ENCODE data around the gene HUWE1. TPM values are rescaled to one million over a fixed set of nuclear protein-coding genes. Genes with fewer than 3 reads are reported as not detected.

Gene HUWE1
- total and polyA plus RNA-seq, 2 of the 13 experiments (the other 11 are each of a cell fraction or from before 2014, with no cell fraction given), result 63.2 to 68.1 TPM

DNA sequence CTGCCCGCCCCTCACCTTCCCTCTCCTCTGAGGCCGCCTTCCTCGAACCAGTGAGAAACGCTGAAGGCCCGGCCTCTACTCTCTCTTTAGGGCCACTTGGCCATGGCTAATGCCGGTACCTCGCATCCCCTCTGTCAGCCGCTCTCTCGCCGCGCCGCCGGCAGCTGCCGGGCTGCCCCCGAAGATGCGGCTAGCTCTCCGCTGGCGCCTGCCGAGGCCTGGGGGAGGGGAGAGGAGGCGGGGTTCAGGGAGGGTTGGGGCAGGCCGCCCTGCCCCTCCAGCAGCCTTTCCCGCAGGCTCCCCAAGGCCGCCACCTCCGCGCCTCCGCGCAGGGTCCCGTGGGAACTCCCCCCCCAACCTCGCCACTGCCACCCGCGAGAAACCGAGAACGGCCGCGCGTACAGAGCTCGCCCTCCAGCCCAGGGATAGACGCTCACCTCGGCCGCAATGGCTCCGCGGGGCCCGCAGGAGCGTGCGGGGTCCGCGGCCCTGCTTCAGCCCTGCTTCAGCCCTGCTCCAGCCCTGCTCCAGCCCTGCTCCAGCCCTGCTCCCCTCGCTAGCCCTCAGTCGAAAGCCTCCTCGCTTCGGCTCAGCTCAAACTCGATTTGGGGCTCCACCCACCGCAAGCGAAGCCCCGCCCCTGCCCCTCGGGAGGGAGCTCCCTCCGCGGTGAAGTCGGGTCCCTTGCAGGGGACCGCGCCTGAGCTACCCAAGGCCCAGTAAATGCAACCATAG, at the start of gene HUWE1 (continued):
- TF ChIP-seq CSRNP1 (CRISPR knock-in tag; IDR thresholded peaks at IDR 0.05), result no peak
- no peak for TF ChIP-seq SIX1 (CRISPR knock-in tag; IDR thresholded peaks at IDR 0.05; ENCODE audit: borderline replicate concordance)
- no peak for TF ChIP-seq ZNF484 (CRISPR knock-in tag; IDR thresholded peaks at IDR 0.05; ENCODE audit: borderline replicate concordance, low read depth)
- TF ChIP-seq ZSCAN9 (CRISPR knock-in tag; IDR thresholded peaks at IDR 0.05; ENCODE audit: borderline replicate concordance), result no peak
- TF ChIP-seq HNRNPH1 (optimal IDR thresholded peaks at IDR 0.05; ENCODE audit: low read depth, low read length), result no peak
- no peak for TF ChIP-seq RBM22 (optimal IDR thresholded peaks at IDR 0.05; ENCODE audit: low read length)
- no peak for TF ChIP-seq ZBTB38 (CRISPR knock-in tag; IDR thresholded peaks at IDR 0.05)
- no peak for TF ChIP-seq MTA3 (CRISPR knock-in tag; IDR thresholded peaks at IDR 0.05)
- TF ChIP-seq NAIF1 (CRISPR knock-in tag; IDR thresholded peaks at IDR 0.05; ENCODE audit: borderline replicate concordance), result no peak

DNA sequence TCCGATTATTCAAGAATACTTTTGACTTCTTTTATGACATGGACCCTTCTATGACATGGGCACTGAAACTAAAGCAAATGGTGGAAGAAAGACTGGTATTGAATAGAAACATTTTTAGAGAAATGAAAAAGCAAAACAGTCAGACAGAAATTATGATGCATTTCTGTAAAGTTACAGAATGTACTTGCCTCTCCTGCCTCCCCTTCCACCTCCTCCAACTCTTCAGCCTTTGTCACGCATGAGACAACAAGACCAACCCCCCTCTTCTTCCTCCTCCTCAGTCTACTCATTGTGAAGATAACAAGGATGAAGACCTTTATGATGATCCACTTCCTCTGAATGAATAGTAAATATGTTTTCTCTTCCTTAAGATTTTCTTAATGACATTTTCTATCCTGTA, 46.3 kb upstream of the HUWE1 start:
- Histone ChIP-seq H3K4me2 (ENCODE audit: low read depth, low read length) (no peak overlapping the region), H3K36me3 (replicated peaks in 1 of 2; ENCODE audit: control insufficient read depth in 1 of 2, insufficient read depth in 2 of 2, low read length in 2 of 2) (no peaks in the 10 kb centered on the region), H3K4me3 (replicated peaks in 1 of 3; ENCODE audit: insufficient read depth in 1 of 3, low read depth in 2 of 3, low read length in 3 of 3) (no peak overlapping the region), H3K9me3 (ENCODE audit: low read length) (no peaks in the 10 kb centered on the region), H2AFZ (ENCODE audit: low read length) (no peak overlapping the region), H4K20me1 (ENCODE audit: insufficient read depth, low read length) (no peaks in the 10 kb centered on the region), H3K9ac (ENCODE audit: insufficient read depth, low read depth, low read length) (no peak overlapping the region), H3K79me2 (ENCODE audit: insufficient read depth, low read length) (no peaks in the 10 kb centered on the region), H3K4me1 (ENCODE audit: insufficient read depth, low read length) (no peaks in the 10 kb centered on the region), H3K27ac (ENCODE audit: extremely low read length, insufficient read depth, low read length) (no peak overlapping the region), H3K27me3 (ENCODE audit: control insufficient read depth in 1 of 2, insufficient read depth in 2 of 2, low read length in 2 of 2) (no peaks in the 10 kb centered on the region)
- ChIA-PET POLR2A (no interaction called here), CTCF (ENCODE audit: low intra/inter-chr PET ratio, low total read pairs) (no interaction called here)
- no TSS peak for BruUV-seq (replicated peaks)
- 62% methylated on average over 2 of the region's 2 CpGs for WGBS (ENCODE audit: low lambda C conversion rate)
- in situ Hi-C loops (cut with HindIII; ENCODE audit: extremely low pct_ligation_motif_present, low pct_unique_long_range_greater_than_20kb), result no loop called here
- FAIRE-seq, result no peak
- intact Hi-C loops (cut with micrococcal nuclease; ENCODE audit: unreplicated experiment), result no loop called here
- ATAC-seq, result no peak
- DNase-seq (ENCODE audit: low spot score), result no peak
- TF ChIP-seq ZNF83 (CRISPR knock-in tag; IDR thresholded peaks at IDR 0.05; ENCODE audit: borderline replicate concordance), result no peak
- no peak for TF ChIP-seq TCF12 (IDR thresholded peaks at IDR 0.05)
- TF ChIP-seq TCF12 (CRISPR knock-in tag; IDR thresholded peaks at IDR 0.05), result no peak
- no peak for TF ChIP-seq PTBP1 (IDR thresholded peaks at IDR 0.05; ENCODE audit: low read depth, low read length, poor library complexity, severe bottlenecking)
- no peak for TF ChIP-seq ZNF691 (CRISPR knock-in tag; IDR thresholded peaks at IDR 0.05; ENCODE audit: borderline replicate concordance, low read depth)
